ENCODE data around the gene CBX2. TPM values are rescaled to one million over a fixed set of nuclear protein-coding genes. Genes with fewer than 3 reads are reported as not detected.

The CBX2 gene
- total RNA-seq, 1 experiment from 2014 or later = 79.4 TPM

DNA sequence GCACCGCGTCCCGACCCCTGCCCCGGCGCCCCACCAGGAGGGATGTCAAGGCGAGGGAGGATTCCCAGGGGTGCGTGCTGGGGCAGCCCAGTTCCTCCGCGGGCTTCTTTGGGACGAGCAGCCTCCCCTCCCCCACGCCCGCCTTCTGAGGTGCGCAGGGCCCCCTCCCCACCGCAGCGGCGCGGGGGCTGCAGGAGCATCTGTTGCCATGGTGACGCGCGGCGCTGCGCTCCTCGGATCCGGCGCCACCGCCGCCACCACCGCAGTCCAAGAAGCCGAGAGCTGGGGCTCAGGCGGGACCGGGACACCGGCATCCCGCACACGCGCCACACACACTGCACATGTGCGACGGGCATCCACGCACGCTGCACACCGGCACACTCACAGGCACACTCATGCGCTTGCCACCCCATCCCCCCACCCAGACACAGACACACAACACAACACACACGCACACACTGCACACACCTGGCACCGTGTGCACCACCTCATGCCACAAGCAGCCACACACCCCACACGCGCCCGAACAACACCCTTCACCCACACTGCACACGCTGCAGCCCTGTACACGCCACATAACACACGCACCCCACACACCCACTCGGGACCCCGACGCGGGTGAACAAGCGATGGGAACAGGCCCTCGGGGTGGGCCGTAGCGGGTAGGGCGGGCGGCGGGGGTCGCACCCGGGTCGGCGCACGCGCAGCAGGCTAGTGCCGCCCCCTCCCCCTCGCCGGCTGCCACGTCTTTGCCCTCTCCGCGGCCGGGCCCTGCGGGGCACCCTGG is 30.2 kb upstream of the CBX2 start:
- no peak overlapping the region for H2BK120ac ChIP-seq (ENCODE audit: low read depth, low read length, poor library complexity, severe bottlenecking)
- no peaks in the 10 kb centered on the region for H3K79me2 ChIP-seq (ENCODE audit: insufficient read depth, low read length)
- peaks cover 90% of the 10 kb centered on the region for H3K27me3 Mint-ChIP-seq (ENCODE audit: low read depth)
- no peak overlapping the region for H3K9ac ChIP-seq (ENCODE audit: extremely low read depth, insufficient read length, low read length)
- H2BK15ac ChIP-seq (ENCODE audit: low read depth, low read length) = no peak overlapping the region
- no CpG with 5 or more reads among the region's 74 CpGs for WGBS (ENCODE audit: extremely low coverage, insufficient read length, low lambda C conversion rate)
- H3K27me3 ChIP-seq (ENCODE audit: insufficient read depth, low read length) = peaks cover 17% of the 10 kb centered on the region
- no peaks in the 10 kb centered on the region for H3K9me3 ChIP-seq (ENCODE audit: control insufficient read depth, low read depth, low read length)
- no peak overlapping the region for H2BK5ac ChIP-seq (ENCODE audit: insufficient read length, low read length)
- no peak overlapping the region for H3K56ac ChIP-seq (ENCODE audit: insufficient read length, low read depth, low read length)
- no peaks in the 10 kb centered on the region for H3K36me3 Mint-ChIP-seq (ENCODE audit: insufficient read depth in 1 of 3, low read depth in 3 of 3)
- no peak overlapping the region for H4K5ac ChIP-seq (ENCODE audit: insufficient read length, low read depth, low read length)
- H3K4me2 ChIP-seq (ENCODE audit: insufficient read depth, insufficient read length, low read length) = peak overlapping the region; percentile 59
- no peaks in the 10 kb centered on the region for H3K9me3 Mint-ChIP-seq
- H3T11ph ChIP-seq (ENCODE audit: low read length) = no peak overlapping the region
- H4K91ac ChIP-seq (ENCODE audit: insufficient read length, low read depth, low read length) = no peak overlapping the region
- peaks cover 12 to 16% of the 10 kb centered on the region in 2 experiments for H3K4me1 Mint-ChIP-seq
- peak; percentile 64 for DNase-seq
- no peak overlapping the region for H2AFZ ChIP-seq (ENCODE audit: low read length)
- H2BK12ac ChIP-seq (ENCODE audit: insufficient read length, low read depth, low read length) = no peak overlapping the region
- no peak overlapping the region for H3K27ac ChIP-seq (ENCODE audit: insufficient read length, low read depth, low read length)
- H2AK5ac ChIP-seq (ENCODE audit: insufficient read length, low read length) = no peak overlapping the region
- H3K27ac Mint-ChIP-seq = no peak overlapping the region
- peaks cover 2% of the 10 kb centered on the region; the same call in 1 of the 2 replicates for H3K4me1 ChIP-seq (ENCODE audit: insufficient read depth, low read length)
- H3K14ac ChIP-seq (ENCODE audit: insufficient read depth, low read length) = no peak overlapping the region
- TF ChIP-seq, protein P1, sequence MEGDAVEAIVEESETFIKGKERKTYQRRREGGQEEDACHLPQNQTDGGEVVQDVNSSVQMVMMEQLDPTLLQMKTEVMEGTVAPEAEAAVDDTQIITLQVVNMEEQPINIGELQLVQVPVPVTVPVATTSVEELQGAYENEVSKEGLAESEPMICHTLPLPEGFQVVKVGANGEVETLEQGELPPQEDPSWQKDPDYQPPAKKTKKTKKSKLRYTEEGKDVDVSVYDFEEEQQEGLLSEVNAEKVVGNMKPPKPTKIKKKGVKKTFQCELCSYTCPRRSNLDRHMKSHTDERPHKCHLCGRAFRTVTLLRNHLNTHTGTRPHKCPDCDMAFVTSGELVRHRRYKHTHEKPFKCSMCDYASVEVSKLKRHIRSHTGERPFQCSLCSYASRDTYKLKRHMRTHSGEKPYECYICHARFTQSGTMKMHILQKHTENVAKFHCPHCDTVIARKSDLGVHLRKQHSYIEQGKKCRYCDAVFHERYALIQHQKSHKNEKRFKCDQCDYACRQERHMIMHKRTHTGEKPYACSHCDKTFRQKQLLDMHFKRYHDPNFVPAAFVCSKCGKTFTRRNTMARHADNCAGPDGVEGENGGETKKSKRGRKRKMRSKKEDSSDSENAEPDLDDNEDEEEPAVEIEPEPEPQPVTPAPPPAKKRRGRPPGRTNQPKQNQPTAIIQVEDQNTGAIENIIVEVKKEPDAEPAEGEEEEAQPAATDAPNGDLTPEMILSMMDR (conservative IDR thresholded peaks at IDR 0.05) = no peak
- H4K20me1 ChIP-seq (ENCODE audit: control insufficient read depth, insufficient read depth, insufficient read length) = peaks cover 5% of the 10 kb centered on the region
- no peak overlapping the region for H4K8ac ChIP-seq (replicated peaks; ENCODE audit: insufficient read length, low read depth, low read length)
- peak overlapping the region; percentile 54 to 85 for H3K4me3 Mint-ChIP-seq
- no peak overlapping the region for H3K23ac ChIP-seq (ENCODE audit: insufficient read length, low read depth, low read length)
- H2BK20ac ChIP-seq (ENCODE audit: low read depth, low read length, poor library complexity, severe bottlenecking) = no peak overlapping the region
- H3K4ac ChIP-seq (ENCODE audit: low read depth, low read length) = no peak overlapping the region
- H3K23me2 ChIP-seq (ENCODE audit: insufficient read length, low read depth, low read length, poor library complexity, severe bottlenecking) = peaks cover 14% of the 10 kb centered on the region
- H3K79me1 ChIP-seq (ENCODE audit: insufficient read depth, low read depth, low read length, poor library complexity, severe bottlenecking) = no peaks in the 10 kb centered on the region
- H3K18ac ChIP-seq (ENCODE audit: insufficient read length, low read depth, low read length) = peak overlapping the region; percentile 1
